Hepatocyte (in vitro differentiated cells): Measurements from ENCODE around the gene SLC39A11.

Source experiments
- CTCF ChIP-seq: fragments of 200-600 bp; sonication (generic); IDR thresholded peaks from 2 replicates; pipeline ENCODE4 v1.5.1; 2016; ENCODE audit warnings: antibody characterized with exemption, mild to moderate bottlenecking; ENCODE audit not compliant: poor library complexity
- EZH2 ChIP-seq: fragments of 200-600 bp; sonication (generic); IDR thresholded peaks from 2 replicates; pipeline ENCODE4 v1.6.1; 2016; ENCODE audit warnings: antibody characterized with exemption, mild to moderate bottlenecking, borderline replicate concordance

- no peak for TF ChIP-seq CTCF
- TF ChIP-seq EZH2: no peak
These were observed 94.1 kb downstream of the SLC39A11 start for GRCh38 chr17:72998343-72998742.
